ENCODE results near the gene RWDD1. TPM values are rescaled to one million over a fixed set of nuclear protein-coding genes. Genes with fewer than 3 reads are reported as not detected.

The RWDD1 gene
- total and polyA plus RNA-seq, 12 donors, result 40.8 to 123 (median 55.2) TPM

DNA sequence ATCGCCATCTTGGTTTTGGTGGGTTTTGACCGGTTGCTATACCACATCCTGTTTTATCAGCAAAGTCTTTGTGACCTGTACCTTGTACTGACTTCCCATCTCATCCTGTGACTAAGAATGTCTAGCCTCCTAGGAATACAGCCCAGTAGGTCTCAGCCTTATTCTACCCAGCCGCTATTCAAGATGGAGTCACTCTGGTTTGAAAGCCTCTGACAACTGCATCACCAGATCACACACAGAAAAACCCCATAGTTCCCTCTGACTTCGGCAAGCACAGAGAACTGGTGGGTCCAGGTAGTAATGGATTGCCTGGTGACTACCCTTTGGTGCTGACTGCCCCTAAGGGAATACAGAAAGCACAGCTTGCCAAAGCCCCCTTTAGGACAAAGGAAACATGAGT, 34.6 kb downstream of the RWDD1 start:
- intact Hi-C loops (cut with DNase I), result no loop called here
- no peak for DNase-seq
- TF ChIP-seq, protein P1, sequence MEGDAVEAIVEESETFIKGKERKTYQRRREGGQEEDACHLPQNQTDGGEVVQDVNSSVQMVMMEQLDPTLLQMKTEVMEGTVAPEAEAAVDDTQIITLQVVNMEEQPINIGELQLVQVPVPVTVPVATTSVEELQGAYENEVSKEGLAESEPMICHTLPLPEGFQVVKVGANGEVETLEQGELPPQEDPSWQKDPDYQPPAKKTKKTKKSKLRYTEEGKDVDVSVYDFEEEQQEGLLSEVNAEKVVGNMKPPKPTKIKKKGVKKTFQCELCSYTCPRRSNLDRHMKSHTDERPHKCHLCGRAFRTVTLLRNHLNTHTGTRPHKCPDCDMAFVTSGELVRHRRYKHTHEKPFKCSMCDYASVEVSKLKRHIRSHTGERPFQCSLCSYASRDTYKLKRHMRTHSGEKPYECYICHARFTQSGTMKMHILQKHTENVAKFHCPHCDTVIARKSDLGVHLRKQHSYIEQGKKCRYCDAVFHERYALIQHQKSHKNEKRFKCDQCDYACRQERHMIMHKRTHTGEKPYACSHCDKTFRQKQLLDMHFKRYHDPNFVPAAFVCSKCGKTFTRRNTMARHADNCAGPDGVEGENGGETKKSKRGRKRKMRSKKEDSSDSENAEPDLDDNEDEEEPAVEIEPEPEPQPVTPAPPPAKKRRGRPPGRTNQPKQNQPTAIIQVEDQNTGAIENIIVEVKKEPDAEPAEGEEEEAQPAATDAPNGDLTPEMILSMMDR (IDR thresholded peaks at IDR 0.05), result no peak
- Histone ChIP-seq H3K4me1 (no peaks in the 10 kb centered on the region), H3K27me3 (no peaks in the 10 kb centered on the region), H3K4me3 (no peak overlapping the region), H3K36me3 (peaks cover 0 to 54% (median 8%) of the 10 kb centered on the region in 9 donors), H3K27ac (no peak overlapping the region), H3K9me3 (peaks cover 0 to 5% (median 0%) of the 10 kb centered on the region in 11 donors)
- WGBS, 2 donors, result 96 to 98% methylated on average over 4 of the region's 4 CpGs
- no peak for ATAC-seq

DNA sequence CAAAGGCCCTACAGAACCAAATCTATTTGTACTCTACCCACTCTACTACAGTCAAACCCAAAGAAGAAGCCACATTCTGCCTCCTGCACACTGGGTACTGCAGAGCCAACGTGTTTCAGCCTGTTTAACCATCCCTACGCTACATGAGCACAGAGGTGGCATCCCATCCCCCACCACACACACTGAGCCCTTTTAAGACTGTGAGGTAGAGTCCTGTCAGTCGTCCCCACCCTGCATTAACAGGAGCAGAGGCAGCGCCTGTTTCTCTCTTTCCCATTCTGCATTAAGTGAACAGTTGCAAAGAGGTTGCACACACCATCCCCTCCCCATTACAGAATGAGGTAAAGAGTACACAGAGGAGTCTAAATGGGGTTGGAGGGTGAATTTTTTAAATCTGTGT, 39.8 kb downstream of the RWDD1 start:
- ATAC-seq (no peak), DNase-seq (no peak)
- peaks cover 0 to 6% (median 0%) of the 10 kb centered on the region in 9 donors for H3K36me3 ChIP-seq
- H3K4me1 ChIP-seq, result peaks cover 0 to 6% (median 0%) of the 10 kb centered on the region in 9 donors
- H3K27me3 ChIP-seq, result no peaks in the 10 kb centered on the region
- H3K9me3 ChIP-seq, result no peaks in the 10 kb centered on the region
- H3K27ac ChIP-seq, result no peak overlapping the region
- 62 to 63% methylated on average over 4 of the region's 4 CpGs for WGBS, 2 donors
- no peak overlapping the region for H3K4me3 ChIP-seq
- intact Hi-C loops (cut with DNase I), result no loop called here
- TF ChIP-seq, protein P1 (IDR thresholded peaks at IDR 0.05), result no peak

DNA sequence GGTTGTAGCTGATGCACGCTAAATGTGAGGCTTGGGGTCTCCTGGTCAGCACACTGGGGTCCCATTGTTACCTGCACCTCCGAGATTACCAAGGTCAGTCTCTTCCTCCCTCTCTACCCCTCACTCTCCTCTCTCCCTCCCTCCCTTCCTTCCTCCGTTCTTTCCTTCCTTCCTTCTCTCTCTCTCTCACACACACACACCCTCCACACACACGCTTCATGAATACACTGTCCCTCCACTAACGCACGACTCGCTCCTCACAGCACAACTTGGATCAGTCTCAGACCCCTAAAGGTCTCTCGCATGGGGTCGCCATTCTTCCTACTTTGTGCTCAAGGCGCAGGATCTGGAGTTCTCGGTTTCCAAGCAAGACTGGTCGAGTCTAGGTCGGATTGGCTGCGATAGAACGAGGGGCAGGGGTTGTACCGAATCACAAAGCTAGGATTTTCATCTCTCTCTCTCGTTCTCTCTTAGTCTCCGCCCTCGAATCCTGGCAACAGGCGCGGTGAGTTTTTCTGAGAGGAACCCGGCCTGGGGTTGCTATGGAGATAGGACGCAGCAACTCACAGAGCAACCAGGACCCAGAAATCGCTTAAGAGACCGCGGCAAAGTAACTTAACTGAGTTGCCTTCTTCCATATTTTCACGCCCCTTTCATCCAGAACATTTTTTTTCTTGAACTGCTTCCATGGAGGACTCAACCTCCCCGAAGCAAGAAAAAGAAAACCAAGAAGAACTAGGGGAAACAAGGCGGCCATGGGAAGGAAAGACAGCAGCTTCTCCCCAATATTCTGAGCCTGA, 44.8 kb downstream of the RWDD1 start, which contains the start of gene RSPH4A:
TSS of gene RSPH4A (plus strand) at position 543 of the 800 bp plus-strand sequence. CDS start at position 688, 145 bp downstream.
- TF ChIP-seq, protein P1 (IDR thresholded peaks at IDR 0.05), result peak in 2 of 9 donors; percentile 27 to 37
- peak; percentile 97 to 100 (median 99) for ATAC-seq
- 0 to 1% methylated on average over 29 of the region's 29 CpGs for WGBS, 2 donors
- Histone ChIP-seq H3K4me1 (peaks cover 0 to 11% (median 7%) of the 10 kb centered on the region in 9 donors), H3K9me3 (no peaks in the 10 kb centered on the region), H3K4me3 (peak within 1 kb of the TSS; percentile 5 to 68 (median 56)), H3K27me3 (peaks cover 0 to 5% (median 0%) of the 10 kb centered on the region in 7 donors), H3K27ac (peak within 1 kb of the TSS in 1 of 10 donors; percentile 9), H3K36me3 (no peaks in the 10 kb centered on the region)
- intact Hi-C loops (cut with DNase I), result loop anchor here in 1 of 10 donors (2.0 kb wide), 1 partner anchor 43 kb away; no protein-coding TSS in a partner anchor
- peak; percentile 79 to 94 for DNase-seq

DNA sequence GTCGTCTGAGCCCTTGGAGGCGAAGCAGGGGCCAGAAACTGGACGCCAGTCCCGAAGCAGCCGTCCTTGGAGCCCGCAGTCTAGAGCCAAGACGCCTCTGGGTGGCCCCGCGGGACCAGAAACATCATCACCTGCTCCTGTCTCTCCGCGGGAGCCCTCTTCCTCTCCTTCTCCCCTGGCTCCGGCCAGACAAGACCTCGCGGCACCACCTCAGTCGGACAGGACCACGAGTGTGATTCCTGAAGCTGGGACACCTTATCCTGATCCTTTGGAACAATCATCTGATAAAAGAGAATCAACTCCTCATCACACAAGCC, 45.4 kb downstream of the RWDD1 start:
- Histone ChIP-seq H3K4me1 (peaks cover 0 to 11% (median 7%) of the 10 kb centered on the region in 9 donors), H3K27me3 (peaks cover 0 to 5% (median 0%) of the 10 kb centered on the region in 7 donors), H3K27ac (no peak overlapping the region), H3K4me3 (peak overlapping the region; percentile 5 to 68 (median 56)), H3K36me3 (no peaks in the 10 kb centered on the region), H3K9me3 (no peaks in the 10 kb centered on the region)
- peak in 7 of 8 donors; percentile 14 to 56 (median 31) for ATAC-seq
- TF ChIP-seq, protein P1 (IDR thresholded peaks at IDR 0.05), result no peak
- DNase-seq, result peak in 1 of 2 donors; percentile 15
- 1% methylated on average over 16 of the region's 16 CpGs for WGBS, 2 donors
- intact Hi-C loops (cut with DNase I), result loop anchor here in 1 of 10 donors (2.0 kb wide), 1 partner anchor 44 kb away; no protein-coding TSS in a partner anchor
